Upper lobe of left lung (tissue), 4 donors: ENCODE data around the gene CEP131.

ENCODE experiments used
- POLR2AphosphoS5 ChIP-seq, 2 donors: sonication (generic); formaldehyde crosslinking; IDR thresholded peaks; one replicate each; pipeline ENCODE4 v1.5.1; 2017; ENCODE audit warnings: antibody characterized with exemption in 2 of 2
- TF ChIP-seq, protein P1 (sequence below), 6 experiments: fragments of 450-650 bp in 4 of 6; fragments of 200-600 bp in 2 of 6; sonication (generic) in 2 of 6; IDR thresholded peaks; one replicate each; pipeline ENCODE4 v1.5.1; 2016 to 2019; ENCODE audit warnings: antibody characterized with exemption in 6 of 6

DNA sequence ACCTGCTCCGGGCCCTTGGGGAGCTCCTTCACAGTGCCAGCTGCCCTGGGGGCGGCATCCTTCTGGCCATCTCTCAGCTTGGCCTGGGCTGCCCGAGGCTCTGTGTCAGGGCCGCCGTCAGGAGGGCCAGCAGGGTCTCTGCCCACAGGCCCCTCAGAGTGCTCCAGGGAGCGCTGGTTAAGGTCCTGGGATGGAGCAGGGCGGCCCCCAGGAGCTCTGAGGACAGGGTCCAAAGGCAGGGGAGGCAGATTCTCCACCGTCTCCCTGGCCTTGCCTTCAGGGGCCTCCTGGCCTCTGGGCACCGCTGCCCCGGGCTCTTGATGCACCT is 23.5 kb upstream of the CEP131 start:
- TF ChIP-seq, protein P1, sequence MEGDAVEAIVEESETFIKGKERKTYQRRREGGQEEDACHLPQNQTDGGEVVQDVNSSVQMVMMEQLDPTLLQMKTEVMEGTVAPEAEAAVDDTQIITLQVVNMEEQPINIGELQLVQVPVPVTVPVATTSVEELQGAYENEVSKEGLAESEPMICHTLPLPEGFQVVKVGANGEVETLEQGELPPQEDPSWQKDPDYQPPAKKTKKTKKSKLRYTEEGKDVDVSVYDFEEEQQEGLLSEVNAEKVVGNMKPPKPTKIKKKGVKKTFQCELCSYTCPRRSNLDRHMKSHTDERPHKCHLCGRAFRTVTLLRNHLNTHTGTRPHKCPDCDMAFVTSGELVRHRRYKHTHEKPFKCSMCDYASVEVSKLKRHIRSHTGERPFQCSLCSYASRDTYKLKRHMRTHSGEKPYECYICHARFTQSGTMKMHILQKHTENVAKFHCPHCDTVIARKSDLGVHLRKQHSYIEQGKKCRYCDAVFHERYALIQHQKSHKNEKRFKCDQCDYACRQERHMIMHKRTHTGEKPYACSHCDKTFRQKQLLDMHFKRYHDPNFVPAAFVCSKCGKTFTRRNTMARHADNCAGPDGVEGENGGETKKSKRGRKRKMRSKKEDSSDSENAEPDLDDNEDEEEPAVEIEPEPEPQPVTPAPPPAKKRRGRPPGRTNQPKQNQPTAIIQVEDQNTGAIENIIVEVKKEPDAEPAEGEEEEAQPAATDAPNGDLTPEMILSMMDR (IDR thresholded peaks at IDR 0.05) = no peak
- TF ChIP-seq POLR2AphosphoS5 (IDR thresholded peaks at IDR 0.05) = no peak
